ENCODE measurements around the gene SETDB1.

DNA sequence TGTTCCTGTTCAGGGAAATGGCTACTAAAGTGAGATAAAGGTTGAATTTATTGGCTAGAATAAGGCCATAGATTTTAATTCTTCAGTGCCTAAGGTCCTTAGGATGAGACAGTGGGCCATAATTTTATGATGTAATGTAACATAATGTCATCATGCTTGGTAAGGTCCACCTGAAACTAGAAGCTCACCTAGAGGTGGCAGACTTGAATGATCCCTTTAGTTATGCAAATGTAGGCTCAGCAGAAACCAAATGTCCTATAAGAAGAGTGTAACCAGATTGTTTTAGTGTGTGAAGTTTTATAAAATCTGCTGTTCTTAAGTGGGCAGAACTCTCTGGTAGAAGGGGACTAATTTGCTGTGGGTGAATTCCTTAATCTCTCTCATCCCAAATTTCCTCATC is 13.5 kb upstream of the SETDB1 start:
- TF ChIP-seq PKNOX1 (IDR thresholded peaks at IDR 0.05) (no peak), SP1 (IDR thresholded peaks at IDR 0.05) (no peak), SUZ12 (IDR thresholded peaks at IDR 0.05) (no peak), ELF4 (IDR thresholded peaks at IDR 0.05) (no peak), ZNF384 (IDR thresholded peaks at IDR 0.05) (no peak)

All from HEK293T (cell line).